ENCODE results near the gene DHRS2.

GRCh38 chr14:23617539-23617938, 18.6 kb upstream of the DHRS2 start:
- TF ChIP-seq EZH2 (IDR thresholded peaks at IDR 0.05), result no peak
- TF ChIP-seq POLR2AphosphoS5 (IDR thresholded peaks at IDR 0.05; ENCODE audit: borderline replicate concordance, low read depth, low read length), result no peak

Measured in SK-N-MC (cell line).